Liver (tissue), 9 donors: ENCODE results near the gene SRRM2. TPM values are rescaled to one million over a fixed set of nuclear protein-coding genes. Genes with fewer than 3 reads are reported as not detected.

Experiments
- DNase-seq: peaks from one replicate; pipeline ENCODE4 v3.0.0-alpha.2; 2017; ENCODE audit warnings: low spot score
- H3K27ac ChIP-seq, 2 donors: one replicate each; pipeline ENCODE4 v1.7.0; 2013; ENCODE audit warnings: inconsistent platforms in 2 of 2, low read length in 2 of 2, control low read depth in 1 of 2, low read depth in 1 of 2, mild to moderate bottlenecking in 1 of 2
- H3K27me3 ChIP-seq, 4 donors: one replicate each; pipeline versions ENCODE4 v1.6.1 to v1.7.0; 2013; ENCODE audit warnings: low read length in 3 of 4, inconsistent platforms in 1 of 4, mild to moderate bottlenecking in 1 of 4, moderate library complexity in 1 of 4; ENCODE audit not compliant: control insufficient read depth in 4 of 4, insufficient read depth in 4 of 4
- H3K36me3 ChIP-seq, 4 donors: one replicate each; pipeline versions ENCODE4 v1.6.1 to v1.7.0; 2013; ENCODE audit warnings: low read length in 3 of 4, mild to moderate bottlenecking in 3 of 4, low read depth in 1 of 4, moderate library complexity in 1 of 4; ENCODE audit not compliant: control insufficient read depth in 4 of 4, insufficient read depth in 3 of 4
- H3K4me1 ChIP-seq, 4 donors: one replicate each; pipeline versions ENCODE4 v1.6.1 to v1.7.0; 2013; ENCODE audit warnings: low read length in 3 of 4, mild to moderate bottlenecking in 3 of 4, moderate library complexity in 1 of 4; ENCODE audit not compliant: control insufficient read depth in 4 of 4, insufficient read depth in 4 of 4
- H3K4me3 ChIP-seq, 3 donors: one replicate each; pipeline versions ENCODE4 v1.6.1 to v1.7.0; 2013; ENCODE audit warnings: low read length in 3 of 3, control low read depth in 1 of 3, low read depth in 1 of 3, mild to moderate bottlenecking in 1 of 3
- H3K9ac ChIP-seq, 2 donors: one replicate each; pipeline ENCODE4 v1.7.0; 2013; ENCODE audit warnings: low read length in 2 of 2, mild to moderate bottlenecking in 2 of 2, moderate library complexity in 2 of 2, control low read depth in 1 of 2, low read depth in 1 of 2
- H3K9me3 ChIP-seq, 4 donors: one replicate each; pipeline versions ENCODE4 v1.6.1 to v1.7.0; 2013; ENCODE audit warnings: low read length in 3 of 4; ENCODE audit not compliant: control insufficient read depth in 4 of 4
- EGR1 ChIP-seq, 2 donors: IDR thresholded peaks; 2 replicates each; pipeline ENCODE4 v1.6.1; 2016 to 2018; ENCODE audit warnings: antibody characterized with exemption in 2 of 2, low read depth in 2 of 2
- FOXA1 ChIP-seq: IDR thresholded peaks from 2 replicates; pipeline ENCODE4 v1.6.1; 2016; ENCODE audit warnings: antibody characterized with exemption
- FOXA2 ChIP-seq: IDR thresholded peaks from 2 replicates; pipeline ENCODE4 v1.6.1; 2016; ENCODE audit warnings: antibody characterized with exemption
- GABPA ChIP-seq, 2 donors: IDR thresholded peaks in 1 of 2; conservative IDR thresholded peaks in 1 of 2; 2 replicates each; pipeline ENCODE4 v1.6.1; 2016; ENCODE audit warnings: antibody characterized with exemption in 2 of 2, mild to moderate bottlenecking in 1 of 2, moderate library complexity in 1 of 2
- HNF4A ChIP-seq, 2 donors: conservative IDR thresholded peaks; 2 replicates each; pipeline ENCODE4 v1.6.1; 2016; ENCODE audit warnings: antibody characterized with exemption in 2 of 2, mild to moderate bottlenecking in 2 of 2
- HNF4G ChIP-seq: IDR thresholded peaks from 2 replicates; pipeline ENCODE4 v1.6.1; 2016; ENCODE audit warnings: antibody characterized with exemption
- JUND ChIP-seq, 2 donors: IDR thresholded peaks; 2 replicates each; pipeline ENCODE4 v1.6.1; 2016; ENCODE audit warnings: antibody characterized with exemption in 2 of 2
- NR2F2 ChIP-seq: IDR thresholded peaks from 2 replicates; pipeline ENCODE4 v1.6.1; 2016; ENCODE audit warnings: antibody characterized with exemption
- RAD21 ChIP-seq, 2 donors: IDR thresholded peaks; 2 replicates each; pipeline ENCODE4 v1.6.1; 2016; ENCODE audit warnings: antibody characterized with exemption in 2 of 2, mild to moderate bottlenecking in 2 of 2
- RXRA ChIP-seq, 2 donors: IDR thresholded peaks; 2 replicates each; pipeline ENCODE4 v1.6.1; 2017 to 2018; ENCODE audit warnings: antibody characterized with exemption in 2 of 2, mild to moderate bottlenecking in 1 of 2
- SP1 ChIP-seq: IDR thresholded peaks from 2 replicates; pipeline ENCODE4 v1.6.1; 2018; ENCODE audit warnings: antibody characterized with exemption, mild to moderate bottlenecking
- TAF1 ChIP-seq: conservative IDR thresholded peaks from 2 replicates; pipeline ENCODE4 v1.6.1; 2016; ENCODE audit warnings: antibody characterized with exemption, mild to moderate bottlenecking
- WGBS: extraction: QIAGEN DNeasy Blood & Tissue Kit; methylation state at CpG from one replicate; pipeline ENCODE4 v1.1.7; 2013; 5-methylcytosine and 5-hydroxymethylcytosine counted together
- polyA plus RNA-seq, 2 donors: library from polyadenylated mRNA; stranded (reverse) in 1 of 2; unstranded in 1 of 2; fragments of 200-250 nt in 1 of 2; fragments of >200 nt in 1 of 2; fragmentation: Nextera tagmentation in 1 of 2; extraction: Ambion mirVana in 1 of 2; gene quantifications; one replicate each; pipeline versions ENCODE4 v1.2.1 to v1.2.3, GENCODE V29; 2013 to 2015
- total RNA-seq, 2 donors: library from RNA; depleted of rRNA; stranded (reverse); fragments of >200 nt; gene quantifications; one replicate each; pipeline ENCODE4 v1.2.3, GENCODE V29; 2014
- TF ChIP-seq, protein P1 (sequence below): IDR thresholded peaks from 2 replicates; pipeline ENCODE4 v1.6.1; 2016; ENCODE audit warnings: antibody characterized with exemption
- TF ChIP-seq, protein P2 (sequence below): IDR thresholded peaks from 2 replicates; pipeline ENCODE4 v1.6.1; 2016; ENCODE audit warnings: antibody characterized with exemption
- TF ChIP-seq, protein P3 (sequence below): IDR thresholded peaks from 2 replicates; pipeline ENCODE4 v1.6.1; 2016; ENCODE audit warnings: antibody characterized with exemption
- TF ChIP-seq, protein P4 (sequence below): IDR thresholded peaks from 2 replicates; pipeline ENCODE4 v1.6.1; 2016; ENCODE audit warnings: antibody characterized with exemption, mild to moderate bottlenecking
- TF ChIP-seq, protein P5 (sequence below): fragments of 150-350 bp; IDR thresholded peaks from 2 replicates; pipeline ENCODE4 v1.5.1; 2017; ENCODE audit warnings: improper control_type of control experiment, low read depth, low read length; ENCODE audit not compliant: missing input control
- donor health status: healthy.
- donor health status: healthy.
- donor health status: healthy.
- donor health status: healthy.
- donor health status: healthy.

SRRM2 gene
- total and polyA plus RNA-seq, 4 donors = 84.8 to 199 (median 133) TPM

DNA sequence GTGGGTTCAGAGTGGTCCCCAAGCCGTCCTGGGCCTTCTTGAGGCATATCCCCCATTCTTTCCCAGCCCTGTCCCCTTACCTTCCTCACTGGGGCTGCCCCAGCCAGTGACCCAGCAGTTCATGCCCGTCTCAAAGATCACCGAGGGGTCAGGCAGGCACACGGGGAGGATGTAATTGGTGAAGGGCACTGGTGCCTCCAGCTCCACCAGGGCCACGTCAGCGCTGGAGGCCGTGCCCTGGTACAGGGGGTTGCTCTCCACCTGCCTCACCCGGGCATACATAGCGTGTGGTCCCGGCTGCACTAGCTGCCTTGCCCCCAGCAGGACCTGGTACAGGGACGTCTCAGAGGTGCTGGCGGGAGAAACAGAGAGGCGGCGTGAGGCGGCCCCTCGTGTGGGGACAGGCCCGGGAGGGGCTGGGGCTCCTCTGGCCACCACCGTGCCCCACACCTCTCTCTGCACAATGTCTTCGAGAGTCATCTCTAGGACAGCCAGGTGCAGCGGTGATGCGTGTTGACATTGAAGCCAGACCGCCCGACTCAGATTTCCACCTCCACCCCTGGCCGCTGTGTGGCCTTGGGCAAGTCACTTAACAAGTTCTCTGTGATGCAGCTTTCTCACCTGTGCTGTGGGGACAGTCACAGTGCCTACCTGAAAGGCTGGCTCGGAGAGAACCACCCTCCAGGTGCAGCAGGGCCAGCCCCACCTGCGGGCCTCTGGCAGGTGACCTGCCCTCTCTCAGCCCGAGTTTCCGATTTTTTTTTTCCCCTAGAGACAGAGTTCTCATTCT, 38.3 kb upstream of the SRRM2 start:
- H3K4me1 ChIP-seq = peaks cover 3 to 8% (median 7%) of the 10 kb centered on the region in 4 donors
- H3K27me3 ChIP-seq = no peaks in the 10 kb centered on the region
- H3K4me3 ChIP-seq = no peak overlapping the region
- H3K9me3 ChIP-seq = no peaks in the 10 kb centered on the region
- H3K27ac ChIP-seq = no peak overlapping the region
- H3K9ac ChIP-seq = no peak overlapping the region
- WGBS = 85% methylated on average over 28 of the region's 28 CpGs
- no peak for DNase-seq
- no peak for TF ChIP-seq HNF4A (conservative IDR thresholded peaks at IDR 0.05)
- TF ChIP-seq NR2F2 = no peak
- TF ChIP-seq, protein P1, sequence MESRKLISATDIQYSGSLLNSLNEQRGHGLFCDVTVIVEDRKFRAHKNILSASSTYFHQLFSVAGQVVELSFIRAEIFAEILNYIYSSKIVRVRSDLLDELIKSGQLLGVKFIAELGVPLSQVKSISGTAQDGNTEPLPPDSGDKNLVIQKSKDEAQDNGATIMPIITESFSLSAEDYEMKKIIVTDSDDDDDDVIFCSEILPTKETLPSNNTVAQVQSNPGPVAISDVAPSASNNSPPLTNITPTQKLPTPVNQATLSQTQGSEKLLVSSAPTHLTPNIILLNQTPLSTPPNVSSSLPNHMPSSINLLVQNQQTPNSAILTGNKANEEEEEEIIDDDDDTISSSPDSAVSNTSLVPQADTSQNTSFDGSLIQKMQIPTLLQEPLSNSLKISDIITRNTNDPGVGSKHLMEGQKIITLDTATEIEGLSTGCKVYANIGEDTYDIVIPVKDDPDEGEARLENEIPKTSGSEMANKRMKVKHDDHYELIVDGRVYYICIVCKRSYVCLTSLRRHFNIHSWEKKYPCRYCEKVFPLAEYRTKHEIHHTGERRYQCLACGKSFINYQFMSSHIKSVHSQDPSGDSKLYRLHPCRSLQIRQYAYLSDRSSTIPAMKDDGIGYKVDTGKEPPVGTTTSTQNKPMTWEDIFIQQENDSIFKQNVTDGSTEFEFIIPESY = no peak
- TF ChIP-seq JUND (IDR thresholded peaks at IDR 0.05) = no peak
- TF ChIP-seq, protein P2, sequence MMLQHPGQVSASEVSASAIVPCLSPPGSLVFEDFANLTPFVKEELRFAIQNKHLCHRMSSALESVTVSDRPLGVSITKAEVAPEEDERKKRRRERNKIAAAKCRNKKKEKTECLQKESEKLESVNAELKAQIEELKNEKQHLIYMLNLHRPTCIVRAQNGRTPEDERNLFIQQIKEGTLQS = no peak
- no peak for TF ChIP-seq RAD21 (IDR thresholded peaks at IDR 0.05)
- no peak for TF ChIP-seq RXRA (IDR thresholded peaks at IDR 0.05)
- peaks cover 0 to 3% (median 0%) of the 10 kb centered on the region in 4 donors for H3K36me3 ChIP-seq

DNA sequence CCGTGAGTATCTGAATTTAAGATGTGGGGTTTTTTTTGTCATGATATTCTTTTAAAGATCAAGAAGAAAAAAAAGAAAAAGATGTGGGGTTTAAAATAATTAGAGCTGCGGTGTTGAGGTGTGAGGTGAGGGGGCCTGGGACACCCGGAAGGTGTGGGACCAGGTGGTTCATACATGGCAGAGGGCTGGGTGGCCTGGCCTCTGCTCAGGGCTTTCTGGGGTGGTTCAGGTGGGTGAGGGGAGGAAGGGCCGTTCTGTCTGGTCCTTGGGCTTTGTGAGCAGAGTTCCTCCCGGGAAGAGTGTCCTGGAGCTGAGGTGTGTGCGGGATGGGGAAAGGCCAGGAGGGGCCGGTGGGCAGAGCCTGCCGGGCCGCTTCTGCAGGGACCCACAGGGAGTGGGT, 37.4 kb upstream of the SRRM2 start:
- WGBS = 35% methylated on average over 9 of the region's 9 CpGs
- Histone ChIP-seq H3K36me3 (no peaks in the 10 kb centered on the region), H3K4me1 (peaks cover 10 to 17% (median 16%) of the 10 kb centered on the region in 4 donors), H3K9ac (no peak overlapping the region), H3K27ac (no peak overlapping the region), H3K4me3 (no peak overlapping the region), H3K9me3 (no peaks in the 10 kb centered on the region), H3K27me3 (no peaks in the 10 kb centered on the region)
- no peak for TF ChIP-seq TAF1
- no peak for TF ChIP-seq FOXA2
- TF ChIP-seq HNF4A (conservative IDR thresholded peaks at IDR 0.05) = no peak
- no peak for TF ChIP-seq HNF4G
- TF ChIP-seq, protein P3, sequence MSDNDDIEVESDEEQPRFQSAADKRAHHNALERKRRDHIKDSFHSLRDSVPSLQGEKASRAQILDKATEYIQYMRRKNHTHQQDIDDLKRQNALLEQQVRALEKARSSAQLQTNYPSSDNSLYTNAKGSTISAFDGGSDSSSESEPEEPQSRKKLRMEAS = no peak
- no peak for TF ChIP-seq NR2F2
- TF ChIP-seq, protein P1 = no peak
- no peak for TF ChIP-seq EGR1 (IDR thresholded peaks at IDR 0.05; ENCODE audit: low read depth in 2 of 2)
- TF ChIP-seq, protein P4, sequence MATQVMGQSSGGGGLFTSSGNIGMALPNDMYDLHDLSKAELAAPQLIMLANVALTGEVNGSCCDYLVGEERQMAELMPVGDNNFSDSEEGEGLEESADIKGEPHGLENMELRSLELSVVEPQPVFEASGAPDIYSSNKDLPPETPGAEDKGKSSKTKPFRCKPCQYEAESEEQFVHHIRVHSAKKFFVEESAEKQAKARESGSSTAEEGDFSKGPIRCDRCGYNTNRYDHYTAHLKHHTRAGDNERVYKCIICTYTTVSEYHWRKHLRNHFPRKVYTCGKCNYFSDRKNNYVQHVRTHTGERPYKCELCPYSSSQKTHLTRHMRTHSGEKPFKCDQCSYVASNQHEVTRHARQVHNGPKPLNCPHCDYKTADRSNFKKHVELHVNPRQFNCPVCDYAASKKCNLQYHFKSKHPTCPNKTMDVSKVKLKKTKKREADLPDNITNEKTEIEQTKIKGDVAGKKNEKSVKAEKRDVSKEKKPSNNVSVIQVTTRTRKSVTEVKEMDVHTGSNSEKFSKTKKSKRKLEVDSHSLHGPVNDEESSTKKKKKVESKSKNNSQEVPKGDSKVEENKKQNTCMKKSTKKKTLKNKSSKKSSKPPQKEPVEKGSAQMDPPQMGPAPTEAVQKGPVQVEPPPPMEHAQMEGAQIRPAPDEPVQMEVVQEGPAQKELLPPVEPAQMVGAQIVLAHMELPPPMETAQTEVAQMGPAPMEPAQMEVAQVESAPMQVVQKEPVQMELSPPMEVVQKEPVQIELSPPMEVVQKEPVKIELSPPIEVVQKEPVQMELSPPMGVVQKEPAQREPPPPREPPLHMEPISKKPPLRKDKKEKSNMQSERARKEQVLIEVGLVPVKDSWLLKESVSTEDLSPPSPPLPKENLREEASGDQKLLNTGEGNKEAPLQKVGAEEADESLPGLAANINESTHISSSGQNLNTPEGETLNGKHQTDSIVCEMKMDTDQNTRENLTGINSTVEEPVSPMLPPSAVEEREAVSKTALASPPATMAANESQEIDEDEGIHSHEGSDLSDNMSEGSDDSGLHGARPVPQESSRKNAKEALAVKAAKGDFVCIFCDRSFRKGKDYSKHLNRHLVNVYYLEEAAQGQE = no peak
- no peak for TF ChIP-seq GABPA (IDR thresholded peaks at IDR 0.05 in 1 of 2, conservative IDR thresholded peaks at IDR 0.05 in 1 of 2)
- no peak for TF ChIP-seq RXRA (IDR thresholded peaks at IDR 0.05)
- no peak for TF ChIP-seq SP1
- TF ChIP-seq, protein P2 = no peak
- TF ChIP-seq, protein P5, sequence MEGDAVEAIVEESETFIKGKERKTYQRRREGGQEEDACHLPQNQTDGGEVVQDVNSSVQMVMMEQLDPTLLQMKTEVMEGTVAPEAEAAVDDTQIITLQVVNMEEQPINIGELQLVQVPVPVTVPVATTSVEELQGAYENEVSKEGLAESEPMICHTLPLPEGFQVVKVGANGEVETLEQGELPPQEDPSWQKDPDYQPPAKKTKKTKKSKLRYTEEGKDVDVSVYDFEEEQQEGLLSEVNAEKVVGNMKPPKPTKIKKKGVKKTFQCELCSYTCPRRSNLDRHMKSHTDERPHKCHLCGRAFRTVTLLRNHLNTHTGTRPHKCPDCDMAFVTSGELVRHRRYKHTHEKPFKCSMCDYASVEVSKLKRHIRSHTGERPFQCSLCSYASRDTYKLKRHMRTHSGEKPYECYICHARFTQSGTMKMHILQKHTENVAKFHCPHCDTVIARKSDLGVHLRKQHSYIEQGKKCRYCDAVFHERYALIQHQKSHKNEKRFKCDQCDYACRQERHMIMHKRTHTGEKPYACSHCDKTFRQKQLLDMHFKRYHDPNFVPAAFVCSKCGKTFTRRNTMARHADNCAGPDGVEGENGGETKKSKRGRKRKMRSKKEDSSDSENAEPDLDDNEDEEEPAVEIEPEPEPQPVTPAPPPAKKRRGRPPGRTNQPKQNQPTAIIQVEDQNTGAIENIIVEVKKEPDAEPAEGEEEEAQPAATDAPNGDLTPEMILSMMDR = no peak
- TF ChIP-seq RAD21 (IDR thresholded peaks at IDR 0.05) = no peak
- TF ChIP-seq FOXA1 = no peak
- TF ChIP-seq JUND (IDR thresholded peaks at IDR 0.05) = no peak
- no peak for DNase-seq
